ENCODE results near the gene ABHD6.

ABHD6 gene

GRCh38 chr3:58204720-58205119, 32.9 kb upstream of the ABHD6 start:
- H3K4me1 Mint-ChIP-seq: peaks cover 24% of the 10 kb centered on the region
- H3K4me3 Mint-ChIP-seq: no peak overlapping the region
- H3K9me3 Mint-ChIP-seq: peaks cover 4% of the 10 kb centered on the region
- TF ChIP-seq, protein P1, sequence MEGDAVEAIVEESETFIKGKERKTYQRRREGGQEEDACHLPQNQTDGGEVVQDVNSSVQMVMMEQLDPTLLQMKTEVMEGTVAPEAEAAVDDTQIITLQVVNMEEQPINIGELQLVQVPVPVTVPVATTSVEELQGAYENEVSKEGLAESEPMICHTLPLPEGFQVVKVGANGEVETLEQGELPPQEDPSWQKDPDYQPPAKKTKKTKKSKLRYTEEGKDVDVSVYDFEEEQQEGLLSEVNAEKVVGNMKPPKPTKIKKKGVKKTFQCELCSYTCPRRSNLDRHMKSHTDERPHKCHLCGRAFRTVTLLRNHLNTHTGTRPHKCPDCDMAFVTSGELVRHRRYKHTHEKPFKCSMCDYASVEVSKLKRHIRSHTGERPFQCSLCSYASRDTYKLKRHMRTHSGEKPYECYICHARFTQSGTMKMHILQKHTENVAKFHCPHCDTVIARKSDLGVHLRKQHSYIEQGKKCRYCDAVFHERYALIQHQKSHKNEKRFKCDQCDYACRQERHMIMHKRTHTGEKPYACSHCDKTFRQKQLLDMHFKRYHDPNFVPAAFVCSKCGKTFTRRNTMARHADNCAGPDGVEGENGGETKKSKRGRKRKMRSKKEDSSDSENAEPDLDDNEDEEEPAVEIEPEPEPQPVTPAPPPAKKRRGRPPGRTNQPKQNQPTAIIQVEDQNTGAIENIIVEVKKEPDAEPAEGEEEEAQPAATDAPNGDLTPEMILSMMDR (IDR thresholded peaks at IDR 0.05): no peak
- DNase-seq: no peak
- no peaks in the 10 kb centered on the region for H3K36me3 Mint-ChIP-seq (ENCODE audit: low read depth)
- H3K27ac Mint-ChIP-seq: no peak overlapping the region
- peaks cover 39% of the 10 kb centered on the region for H3K27me3 Mint-ChIP-seq (ENCODE audit: low read depth, poor library complexity)

GRCh38 chr3:58205981-58206380, 31.6 kb upstream of the ABHD6 start:
- Mint-ChIP-seq H3K27me3 (ENCODE audit: low read depth, poor library complexity) (peaks cover 48% of the 10 kb centered on the region), H3K9me3 (peaks cover 4% of the 10 kb centered on the region), H3K27ac (no peak overlapping the region), H3K4me1 (peaks cover 16% of the 10 kb centered on the region), H3K36me3 (ENCODE audit: low read depth) (no peaks in the 10 kb centered on the region), H3K4me3 (no peak overlapping the region)
- TF ChIP-seq, protein P1 (IDR thresholded peaks at IDR 0.05): no peak
- no peak for DNase-seq

DNA sequence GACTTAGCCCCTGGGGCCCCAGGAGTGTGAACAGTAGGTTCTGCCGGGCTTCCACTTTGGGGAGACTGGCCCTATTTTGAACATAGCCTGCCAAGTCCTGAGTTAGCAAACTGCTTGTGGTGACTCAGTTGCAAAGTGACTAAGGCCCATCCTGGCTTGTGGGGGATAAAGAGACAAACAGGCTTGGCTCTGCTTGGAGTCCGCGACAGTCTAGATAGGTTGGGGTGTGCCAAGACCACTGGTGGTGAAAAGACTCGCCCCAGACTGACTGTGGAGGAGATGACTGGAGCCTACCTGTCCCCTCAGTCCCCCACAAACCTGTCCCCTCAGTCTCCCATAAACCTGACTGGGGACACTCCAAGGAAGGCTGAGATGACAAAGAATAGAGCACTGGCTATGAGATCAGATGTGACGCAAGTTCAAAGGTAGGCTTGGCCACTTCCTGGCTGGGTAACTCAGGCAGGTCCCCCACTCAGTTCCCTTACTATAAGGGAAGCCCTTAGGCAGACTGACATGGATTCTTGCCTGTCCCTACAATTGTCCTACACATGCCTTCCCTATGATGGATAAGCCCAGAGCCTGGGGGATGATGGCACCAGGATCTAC, 31.1 kb upstream of the ABHD6 start:
- TF ChIP-seq, protein P1 (IDR thresholded peaks at IDR 0.05): no peak

DNA sequence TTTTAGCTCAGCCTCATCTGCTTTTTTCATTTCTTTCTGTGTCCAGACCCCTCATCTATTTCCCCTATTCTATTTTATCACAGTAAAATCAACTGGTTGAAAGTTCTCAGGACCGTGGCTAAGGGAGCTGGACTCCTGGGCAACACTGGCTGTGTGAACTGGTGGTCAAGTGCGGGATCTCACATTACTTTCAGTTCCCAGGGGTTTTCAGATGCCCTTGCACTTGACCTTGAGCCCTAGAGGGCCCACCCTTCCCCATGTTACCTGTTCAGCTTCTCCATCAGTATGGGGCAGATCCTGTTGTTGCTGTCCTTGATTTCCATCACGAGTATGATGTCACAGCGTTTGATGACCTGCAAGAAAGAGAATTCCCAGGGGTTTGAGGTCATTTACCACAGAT, 29.6 kb upstream of the ABHD6 start:
- DNase-seq: no peak
- H3K9me3 Mint-ChIP-seq: peaks cover 4% of the 10 kb centered on the region
- H3K4me1 Mint-ChIP-seq: peaks cover 5% of the 10 kb centered on the region
- H3K27me3 Mint-ChIP-seq (ENCODE audit: low read depth, poor library complexity): peaks cover 51% of the 10 kb centered on the region
- no peak overlapping the region for H3K4me3 Mint-ChIP-seq
- H3K36me3 Mint-ChIP-seq (ENCODE audit: low read depth): no peaks in the 10 kb centered on the region
- TF ChIP-seq, protein P1 (IDR thresholded peaks at IDR 0.05): no peak
- H3K27ac Mint-ChIP-seq: no peak overlapping the region

More for the DNA sequence above, 31.1 kb upstream of the ABHD6 start:
- no peaks in the 10 kb centered on the region for H3K36me3 Mint-ChIP-seq (ENCODE audit: low read depth)
- H3K27ac Mint-ChIP-seq: no peak overlapping the region
- H3K9me3 Mint-ChIP-seq: peaks cover 4% of the 10 kb centered on the region
- peaks cover 51% of the 10 kb centered on the region for H3K27me3 Mint-ChIP-seq (ENCODE audit: low read depth, poor library complexity)
- DNase-seq: no peak
- peaks cover 11% of the 10 kb centered on the region for H3K4me1 Mint-ChIP-seq
- no peak overlapping the region for H3K4me3 Mint-ChIP-seq

- Mint-ChIP-seq H3K27ac (peak overlapping the region; percentile 26), H3K27me3 (ENCODE audit: low read depth, poor library complexity) (peaks cover 51% of the 10 kb centered on the region), H3K4me3 (no peak overlapping the region), H3K36me3 (ENCODE audit: low read depth) (no peaks in the 10 kb centered on the region), H3K9me3 (no peaks in the 10 kb centered on the region), H3K4me1 (peaks cover 7% of the 10 kb centered on the region)
- TF ChIP-seq, protein P1 (IDR thresholded peaks at IDR 0.05): no peak
- DNase-seq: no peak
These were observed 27.7 kb upstream of the ABHD6 start for GRCh38 chr3:58209933-58210332.

DNA sequence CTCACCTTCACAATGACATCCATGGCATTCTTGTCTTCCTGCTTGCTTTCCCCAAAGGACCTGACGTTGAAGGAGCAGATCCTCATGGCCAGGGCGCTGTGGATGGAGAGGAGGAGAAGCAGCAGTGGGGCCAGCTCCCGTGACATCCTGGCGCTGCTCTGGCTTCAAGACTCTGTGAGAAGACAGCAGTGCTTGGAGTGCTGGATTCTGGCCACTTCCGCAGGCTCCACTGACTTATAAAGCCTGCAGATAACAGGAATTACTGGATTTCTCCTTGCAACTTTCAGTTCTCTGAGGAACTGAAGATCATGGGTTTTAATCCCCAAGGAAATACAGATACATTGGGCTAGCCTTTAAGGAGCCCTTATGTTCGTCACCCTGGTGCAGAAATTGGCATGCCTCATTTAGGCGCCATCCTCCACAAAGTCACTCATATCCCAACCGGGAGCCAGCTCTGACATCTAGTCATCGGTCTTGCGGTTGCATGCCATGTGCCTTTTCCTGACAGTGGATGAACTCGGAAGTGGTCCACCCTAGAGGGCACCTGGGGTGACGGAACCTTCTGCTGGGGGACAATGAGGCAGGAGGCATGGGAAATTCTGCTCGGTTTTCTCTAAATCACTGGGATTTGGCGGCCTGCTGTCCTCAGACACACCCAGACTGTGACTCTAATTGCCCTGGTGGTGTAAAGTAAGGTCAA, 26.7 kb upstream of the ABHD6 start, which contains the start of gene DNASE1L3:
Gene DNASE1L3 (minus strand): TSS at position 212 of the 700 bp plus-strand sequence. CDS start 66 bp downstream, at position 146.
- Mint-ChIP-seq H3K9me3 (no peaks in the 10 kb centered on the region), H3K36me3 (ENCODE audit: low read depth) (no peaks in the 10 kb centered on the region), H3K4me1 (peaks cover 12% of the 10 kb centered on the region), H3K27ac (peak within 1 kb of the TSS; percentile 26), H3K4me3 (no peak within 1 kb of the TSS), H3K27me3 (ENCODE audit: low read depth, poor library complexity) (peaks cover 44% of the 10 kb centered on the region)
- no peak for DNase-seq
- TF ChIP-seq, protein P1 (IDR thresholded peaks at IDR 0.05): no peak

Data from nephron progenitor cell (in vitro differentiated cells).